K562 (cell line): ENCODE data around the gene TNRC6B. TPM values are rescaled to one million over a fixed set of nuclear protein-coding genes. Genes with fewer than 3 reads are reported as not detected.
A peak's percentile ranks its signal among the peaks of the same experiment; 100 is the strongest.

ENCODE experiments used
- AFF4 ChIP-seq: sonication (generic); formaldehyde crosslinking; IDR thresholded peaks from 2 replicates; pipeline ENCODE4 v1.8.0; 2023; ENCODE audit warnings: mild to moderate bottlenecking, missing genetic modification reagents
- ASH1L ChIP-seq: fragments of 450-650 bp; IDR thresholded peaks from 2 replicates; pipeline ENCODE4 v1.6.1; 2018; ENCODE audit warnings: borderline replicate concordance, mild to moderate bottlenecking, low read depth; ENCODE audit not compliant: partially characterized antibody
- ETV6 ChIP-seq, 3 experiments: fragments of 150-350 bp in 1 of 3; sonication (generic) in 1 of 3; formaldehyde crosslinking in 1 of 3; IDR thresholded peaks; 2 replicates each; pipeline versions ENCODE4 v1.6.1 to v1.8.0; 2014 to 2022; ENCODE audit warnings: borderline replicate concordance in 2 of 3, low read depth in 2 of 3, antibody characterized with exemption in 1 of 3, low read length in 1 of 3, mild to moderate bottlenecking in 1 of 3, missing genetic modification reagents in 1 of 3
- GATA2 ChIP-seq: sonication (generic); formaldehyde crosslinking; IDR thresholded peaks from 2 replicates; pipeline ENCODE4 v1.4.0; 2020; ENCODE audit warnings: mild to moderate bottlenecking, missing genetic modification reagents
- KAT7 ChIP-seq: sonication (generic); formaldehyde crosslinking; IDR thresholded peaks from 2 replicates; pipeline ENCODE4 v1.8.0; 2022; ENCODE audit warnings: missing genetic modification reagents, mild to moderate bottlenecking, borderline replicate concordance
- NFATC3 ChIP-seq: fragments of 450-650 bp; IDR thresholded peaks from 2 replicates; pipeline ENCODE4 v1.6.1; 2017; ENCODE audit warnings: mild to moderate bottlenecking
- PRDM10 ChIP-seq: fragments of 450-650 bp; IDR thresholded peaks from 2 replicates; pipeline ENCODE4 v1.6.1; 2018; ENCODE audit not compliant: partially characterized antibody
- SMAD4 ChIP-seq: fragments of 250-450 bp; sonication (Bioruptor Pico); conservative IDR thresholded peaks from 2 replicates; pipeline ENCODE4 v1.8.0; 2021; ENCODE audit warnings: inconsistent platforms, mild to moderate bottlenecking, moderate library complexity
- STAT5A ChIP-seq: IDR thresholded peaks from 2 replicates; pipeline ENCODE4 v1.6.1; 2012; ENCODE audit warnings: low read length, inconsistent platforms, borderline replicate concordance
- ZKSCAN8 ChIP-seq: fragments of 200-800 bp; sonication (Bioruptor generic); IDR thresholded peaks from 2 replicates; pipeline ENCODE4 v1.6.1; 2016; ENCODE audit warnings: missing genetic modification characterization, missing compliant biosample characterization
- polyA plus RNA-seq, 8 experiments: library from polyadenylated mRNA; depleted of rRNA in 4 of 8; stranded (reverse) in 5 of 8; unstranded in 3 of 8; fragments of >200 nt; fragmentation: Nextera tagmentation in 2 of 8; fragmentation: Illumina TruSeq in 1 of 8; extraction: Ambion mirVana in 2 of 8; extraction: Trizol in 1 of 8; gene quantifications; 2 replicates each; pipeline versions ENCODE4 v1.2.1 to v1.2.3, GENCODE V29; 2011 to 2014; ENCODE audit warnings: inconsistent platforms in 1 of 8, missing spikeins in 1 of 8
- total RNA-seq, 7 experiments: library from RNA; depleted of rRNA in 6 of 7; stranded (reverse); fragments of >200 nt in 6 of 7; fragmentation: Illumina TruSeq in 2 of 7; extraction: Trizol in 2 of 7; gene quantifications; 2 replicates each; pipeline versions ENCODE4 v1.2.1 to v1.2.3, GENCODE V29; 2011 to 2021; ENCODE audit warnings: low replicate concordance in 1 of 7
- TF ChIP-seq, protein P1 (sequence below): fragments of 250-450 bp; sonication (Bioruptor Pico); IDR thresholded peaks from 2 replicates; pipeline ENCODE4 v1.9.0; 2021; ENCODE audit warnings: mild to moderate bottlenecking, inconsistent platforms
- TF ChIP-seq, protein P2 (sequence below): fragments of 250-450 bp; sonication (Bioruptor Pico); IDR thresholded peaks from 2 replicates; pipeline ENCODE4 v1.8.0; 2022; ENCODE audit warnings: moderate library complexity, mild to moderate bottlenecking, inconsistent platforms
- TF ChIP-seq, protein P3 (sequence below): fragments of 450-650 bp; conservative IDR thresholded peaks from 2 replicates; pipeline ENCODE4 v1.6.1; 2016; ENCODE audit warnings: missing genetic modification characterization, low read depth, mild to moderate bottlenecking, control low read depth, missing compliant biosample characterization

TNRC6B gene
- total and polyA plus RNA-seq, 9 of the 15 experiments (the other 6 are each of a cell fraction or from before 2014, with no cell fraction given), result 0.96 to 18.8 (median 10.8) TPM

DNA sequence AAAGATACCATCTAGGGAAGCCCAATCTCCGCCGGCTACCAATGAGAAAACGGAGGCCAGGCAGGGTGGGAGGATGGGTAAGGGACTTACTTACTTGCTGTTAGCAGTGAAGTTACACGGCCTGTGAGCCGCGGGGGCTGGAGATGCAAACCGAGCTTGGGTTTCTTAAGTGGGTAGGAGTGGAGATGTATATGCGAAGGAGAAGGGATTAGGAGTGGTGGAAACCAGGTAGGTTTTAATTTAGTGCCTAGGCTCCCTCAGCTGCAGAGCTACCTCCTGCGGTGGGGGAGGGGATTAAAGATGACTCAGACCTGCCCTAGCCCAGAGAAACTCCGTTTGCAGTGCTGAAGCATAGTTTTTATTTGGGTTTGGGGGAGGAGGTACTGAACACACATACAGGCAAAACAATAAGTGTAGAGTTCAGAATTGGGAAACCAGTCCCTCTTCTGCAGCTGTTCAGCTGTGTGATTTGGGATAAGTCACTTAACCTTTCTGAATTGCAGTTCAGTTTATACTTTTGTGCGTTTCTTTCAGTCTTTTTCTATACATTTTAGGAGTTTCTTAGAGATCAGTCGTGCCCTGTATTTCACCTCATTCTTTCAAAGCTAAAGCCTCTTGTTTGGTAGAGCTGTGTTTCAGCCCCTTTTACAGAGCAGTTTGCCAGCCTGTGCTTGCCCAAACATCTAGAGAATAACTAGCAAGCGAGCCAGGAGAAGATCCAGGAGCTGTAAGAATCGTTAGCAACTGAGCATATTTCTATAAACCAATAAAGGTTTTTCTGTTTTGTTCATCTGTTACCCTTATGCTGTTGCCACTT, 596 bp upstream of the TNRC6B start (continued):
- TF ChIP-seq, protein P1, sequence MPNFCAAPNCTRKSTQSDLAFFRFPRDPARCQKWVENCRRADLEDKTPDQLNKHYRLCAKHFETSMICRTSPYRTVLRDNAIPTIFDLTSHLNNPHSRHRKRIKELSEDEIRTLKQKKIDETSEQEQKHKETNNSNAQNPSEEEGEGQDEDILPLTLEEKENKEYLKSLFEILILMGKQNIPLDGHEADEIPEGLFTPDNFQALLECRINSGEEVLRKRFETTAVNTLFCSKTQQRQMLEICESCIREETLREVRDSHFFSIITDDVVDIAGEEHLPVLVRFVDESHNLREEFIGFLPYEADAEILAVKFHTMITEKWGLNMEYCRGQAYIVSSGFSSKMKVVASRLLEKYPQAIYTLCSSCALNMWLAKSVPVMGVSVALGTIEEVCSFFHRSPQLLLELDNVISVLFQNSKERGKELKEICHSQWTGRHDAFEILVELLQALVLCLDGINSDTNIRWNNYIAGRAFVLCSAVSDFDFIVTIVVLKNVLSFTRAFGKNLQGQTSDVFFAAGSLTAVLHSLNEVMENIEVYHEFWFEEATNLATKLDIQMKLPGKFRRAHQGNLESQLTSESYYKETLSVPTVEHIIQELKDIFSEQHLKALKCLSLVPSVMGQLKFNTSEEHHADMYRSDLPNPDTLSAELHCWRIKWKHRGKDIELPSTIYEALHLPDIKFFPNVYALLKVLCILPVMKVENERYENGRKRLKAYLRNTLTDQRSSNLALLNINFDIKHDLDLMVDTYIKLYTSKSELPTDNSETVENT, result no peak
- TF ChIP-seq KAT7 (no peak), ETV6 (IDR thresholded peaks at IDR 0.05; ENCODE audit: borderline replicate concordance in 1 of 2, low read depth in 2 of 2, low read length in 1 of 2) (no peak), ETV6 (CRISPR knock-in tag; IDR thresholded peaks at IDR 0.05; ENCODE audit: borderline replicate concordance) (no peak), STAT5A (0 out of 2 replicates have a peak, but pooled peaks have one; percentile 3), NFATC3 (no peak; the same call in 1 of the 2 replicates), ZKSCAN8 (CRISPR knock-in tag) (no peak), ASH1L (no peak), PRDM10 (no peak), AFF4 (CRISPR knock-in tag) (no peak), GATA2 (CRISPR knock-in tag) (no peak), SMAD4 (CRISPR knock-in tag) (peak; percentile 41; the same call in 1 of the 2 replicates)
- TF ChIP-seq, protein P2, sequence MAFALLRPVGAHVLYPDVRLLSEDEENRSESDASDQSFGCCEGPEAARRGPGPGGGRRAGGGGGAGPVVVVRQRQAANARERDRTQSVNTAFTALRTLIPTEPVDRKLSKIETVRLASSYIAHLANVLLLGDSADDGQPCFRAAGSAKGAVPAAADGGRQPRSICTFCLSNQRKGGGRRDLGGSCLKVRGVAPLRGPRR (CRISPR knock-in tag), result no peak
- TF ChIP-seq, protein P3, sequence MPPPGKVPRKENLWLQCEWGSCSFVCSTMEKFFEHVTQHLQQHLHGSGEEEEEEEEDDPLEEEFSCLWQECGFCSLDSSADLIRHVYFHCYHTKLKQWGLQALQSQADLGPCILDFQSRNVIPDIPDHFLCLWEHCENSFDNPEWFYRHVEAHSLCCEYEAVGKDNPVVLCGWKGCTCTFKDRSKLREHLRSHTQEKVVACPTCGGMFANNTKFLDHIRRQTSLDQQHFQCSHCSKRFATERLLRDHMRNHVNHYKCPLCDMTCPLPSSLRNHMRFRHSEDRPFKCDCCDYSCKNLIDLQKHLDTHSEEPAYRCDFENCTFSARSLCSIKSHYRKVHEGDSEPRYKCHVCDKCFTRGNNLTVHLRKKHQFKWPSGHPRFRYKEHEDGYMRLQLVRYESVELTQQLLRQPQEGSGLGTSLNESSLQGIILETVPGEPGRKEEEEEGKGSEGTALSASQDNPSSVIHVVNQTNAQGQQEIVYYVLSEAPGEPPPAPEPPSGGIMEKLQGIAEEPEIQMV (tag), result no peak
